H1 (cell line): Measurements from ENCODE around the gene TNS1.
A peak's percentile ranks its signal among the peaks of the same experiment; 100 is the strongest.

Source experiments
- CTCF ChIP-seq, 3 experiments: IDR thresholded peaks; 1 replicate in 2 of 3; 2 replicates in 1 of 3; pipeline versions ENCODE4 v1.5.1 to v1.6.1; 2011; ENCODE audit warnings: low read length in 3 of 3, mild to moderate bottlenecking in 3 of 3, inconsistent platforms in 2 of 3, low read depth in 1 of 3, moderate library complexity in 1 of 3; ENCODE audit not compliant: insufficient read depth in 1 of 3; ENCODE audit errors: control extremely low read depth in 1 of 3
- FOSL1 ChIP-seq: IDR thresholded peaks from 2 replicates; pipeline ENCODE4 v1.6.1; 2011; ENCODE audit warnings: mild to moderate bottlenecking, low read depth, low read length, moderate library complexity; ENCODE audit not compliant: insufficient read depth
- HDAC6 ChIP-seq: IDR thresholded peaks from one replicate; pipeline ENCODE4 v1.7.1; 2012; ENCODE audit warnings: low read depth, mild to moderate bottlenecking, inconsistent platforms, low read length, moderate library complexity
- JUN ChIP-seq: IDR thresholded peaks from 2 replicates; pipeline ENCODE4 v1.6.1; 2011; ENCODE audit warnings: low read depth, mild to moderate bottlenecking, improper control_type of control experiment, low read length
- KDM1A ChIP-seq: fragments of 200-600, 300-600 bp; sonication (generic); IDR thresholded peaks from 2 replicates; pipeline ENCODE4 v1.7.1; 2016; ENCODE audit warnings: mild to moderate bottlenecking, low read length, borderline replicate concordance
- POLR2A ChIP-seq, 2 experiments: IDR thresholded peaks; 1 replicate in 1 of 2; 2 replicates in 1 of 2; pipeline ENCODE4 v1.6.1; 2011; ENCODE audit warnings: low read depth in 2 of 2, low read length in 2 of 2, mild to moderate bottlenecking in 2 of 2; ENCODE audit errors: control extremely low read depth in 1 of 2
- POLR2AphosphoS5 ChIP-seq: IDR thresholded peaks from 2 replicates; pipeline ENCODE4 v1.6.1; 2011; ENCODE audit warnings: low read depth, low read length
- TAF1 ChIP-seq: IDR thresholded peaks from 2 replicates; pipeline ENCODE4 v1.6.1; 2011; ENCODE audit warnings: mild to moderate bottlenecking, low read depth, low read length

GRCh38 chr2:217988014-217988839 lies 14.6 kb downstream of the TNS1 start:
- TF ChIP-seq KDM1A (no peak), CTCF (IDR thresholded peaks at IDR 0.05; ENCODE audit: control extremely low read depth in 1 of 3, insufficient read depth in 1 of 3, low read depth in 1 of 3, low read length in 3 of 3) (peak in 2 of 3 experiments; percentile 90 to 92; a peak in 3 of 4 replicates), POLR2AphosphoS5 (peak; percentile 33; the same call in 1 of the 2 replicates), FOSL1 (no peak), TAF1 (peak; percentile 58), JUN (no peak), POLR2A (IDR thresholded peaks at IDR 0.05; ENCODE audit: control extremely low read depth in 1 of 2, low read depth in 2 of 2, low read length in 2 of 2) (peak in 1 of 2 experiments; percentile 33; a peak in 1 of 3 replicates), HDAC6 (no peak)
